Heart left ventricle (tissue), 13 donors: ENCODE results near the gene CDON.

Source experiments
- POLR2A ChIP-seq, 2 donors: fragments of 450-650 bp; IDR thresholded peaks; one replicate each; pipeline ENCODE4 v1.6.1; 2017; ENCODE audit warnings: antibody characterized with exemption in 2 of 2, mild to moderate bottlenecking in 2 of 2, moderate library complexity in 2 of 2
- TF ChIP-seq, protein P1 (sequence below), 12 donors: fragments of 200-600 bp; sonication (generic) in 4 of 12; IDR thresholded peaks; one replicate each; pipeline versions ENCODE4 v1.5.0 to v1.8.0; 2018 to 2022; ENCODE audit warnings: antibody characterized with exemption in 12 of 12, mild to moderate bottlenecking in 5 of 12
- donor health status: ischemic (EF 13 %, LVEDD 7.1; RV severe dilation, severe dysfunction).
- donor health status: DM: no; HTN: yes; CAD: no.
- donor health status: DM: no; HTN: no; CAD: no.
- donor health status: ischemic (EF 25% LVEDD 6.9; RV normal size, moderate dysfunction).
- donor health status: ischemic (EF 25% LVEDD 5.7; RV mildly dilated, moderate dysfunction).
- donor health status: ischemic (EF 35%, LVEDD 5.7; RV mildly dilated, moderate dysfunction).
- donor health status: nonischemic (EF 11% LVEDD 7.7; RV severe dilation, severe dysfunction).
- donor health status: DM: yes; HTN: yes; CAD: no.
- donor health status: PGD.
- donor health status: ischemic (EF 29% LVEDD 5.4; RV normal size, mild dysfunction).
- donor health status: nonischemic (EF 23%, LVEDD 6.1; RV moderate dilation, normal function).

DNA sequence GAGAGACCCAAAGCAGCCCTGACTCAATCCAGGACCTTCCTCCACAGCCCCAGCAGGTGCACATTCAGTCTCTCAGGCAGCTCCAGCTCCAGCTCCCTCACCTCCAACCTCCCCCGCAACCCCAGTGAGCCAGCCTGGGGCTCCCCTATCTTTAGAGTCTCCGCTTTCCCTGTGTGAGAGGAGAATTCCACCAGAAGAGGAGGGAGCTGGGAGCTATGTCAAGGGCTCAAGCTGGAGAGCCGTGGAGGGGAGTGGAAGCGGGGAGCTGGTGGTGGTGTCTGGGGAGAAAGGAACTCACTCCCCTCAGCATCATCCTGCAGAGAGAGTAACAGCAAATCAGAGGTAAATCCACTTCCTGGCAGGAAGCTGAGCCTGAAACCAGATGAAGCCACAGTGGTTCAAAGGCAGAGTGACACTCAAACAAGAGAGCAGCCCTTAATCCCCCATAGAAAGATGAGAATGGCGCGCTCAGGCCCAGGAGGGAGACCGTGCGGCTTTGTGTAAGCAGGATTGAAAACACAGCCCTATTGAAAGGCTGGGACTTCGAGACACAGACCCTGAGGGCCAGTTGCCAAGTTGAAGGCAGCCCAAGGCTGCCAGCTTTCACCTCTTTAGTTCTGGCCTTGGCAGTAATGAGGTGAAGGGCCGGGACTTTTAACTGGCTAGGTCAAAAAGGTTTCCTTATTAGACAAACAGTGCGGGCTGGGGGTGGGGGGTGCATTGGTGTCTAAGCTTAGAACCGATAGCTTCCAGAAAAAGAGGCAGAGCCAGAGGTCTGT is 21.4 kb upstream of the CDON start:
- no peak for TF ChIP-seq POLR2A (IDR thresholded peaks at IDR 0.05)
- TF ChIP-seq, protein P1, sequence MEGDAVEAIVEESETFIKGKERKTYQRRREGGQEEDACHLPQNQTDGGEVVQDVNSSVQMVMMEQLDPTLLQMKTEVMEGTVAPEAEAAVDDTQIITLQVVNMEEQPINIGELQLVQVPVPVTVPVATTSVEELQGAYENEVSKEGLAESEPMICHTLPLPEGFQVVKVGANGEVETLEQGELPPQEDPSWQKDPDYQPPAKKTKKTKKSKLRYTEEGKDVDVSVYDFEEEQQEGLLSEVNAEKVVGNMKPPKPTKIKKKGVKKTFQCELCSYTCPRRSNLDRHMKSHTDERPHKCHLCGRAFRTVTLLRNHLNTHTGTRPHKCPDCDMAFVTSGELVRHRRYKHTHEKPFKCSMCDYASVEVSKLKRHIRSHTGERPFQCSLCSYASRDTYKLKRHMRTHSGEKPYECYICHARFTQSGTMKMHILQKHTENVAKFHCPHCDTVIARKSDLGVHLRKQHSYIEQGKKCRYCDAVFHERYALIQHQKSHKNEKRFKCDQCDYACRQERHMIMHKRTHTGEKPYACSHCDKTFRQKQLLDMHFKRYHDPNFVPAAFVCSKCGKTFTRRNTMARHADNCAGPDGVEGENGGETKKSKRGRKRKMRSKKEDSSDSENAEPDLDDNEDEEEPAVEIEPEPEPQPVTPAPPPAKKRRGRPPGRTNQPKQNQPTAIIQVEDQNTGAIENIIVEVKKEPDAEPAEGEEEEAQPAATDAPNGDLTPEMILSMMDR (IDR thresholded peaks at IDR 0.05): no peak
